ENCODE measurements around the gene MRPL58.

The MRPL58 gene

DNA sequence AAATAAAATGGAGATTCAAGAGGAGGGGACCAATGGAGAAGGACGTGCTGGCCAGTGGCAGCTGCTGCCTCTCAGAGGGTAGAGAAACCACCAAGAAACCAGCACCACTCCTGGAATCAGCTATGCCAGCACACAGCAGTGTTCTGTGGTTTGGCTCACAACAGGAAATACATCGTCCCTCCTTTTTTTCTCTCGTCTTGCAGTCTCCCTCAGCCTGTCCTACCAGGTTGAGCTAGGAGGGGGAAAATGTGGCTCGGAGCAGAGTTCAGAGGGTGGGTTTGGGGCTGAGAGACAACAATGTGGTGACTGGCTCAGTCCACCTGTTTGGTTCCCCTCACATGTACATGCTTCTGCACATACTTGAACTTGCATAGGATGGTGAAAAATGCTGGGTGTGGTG, 55.4 kb downstream of the MRPL58 start:
- TF ChIP-seq, protein P1, sequence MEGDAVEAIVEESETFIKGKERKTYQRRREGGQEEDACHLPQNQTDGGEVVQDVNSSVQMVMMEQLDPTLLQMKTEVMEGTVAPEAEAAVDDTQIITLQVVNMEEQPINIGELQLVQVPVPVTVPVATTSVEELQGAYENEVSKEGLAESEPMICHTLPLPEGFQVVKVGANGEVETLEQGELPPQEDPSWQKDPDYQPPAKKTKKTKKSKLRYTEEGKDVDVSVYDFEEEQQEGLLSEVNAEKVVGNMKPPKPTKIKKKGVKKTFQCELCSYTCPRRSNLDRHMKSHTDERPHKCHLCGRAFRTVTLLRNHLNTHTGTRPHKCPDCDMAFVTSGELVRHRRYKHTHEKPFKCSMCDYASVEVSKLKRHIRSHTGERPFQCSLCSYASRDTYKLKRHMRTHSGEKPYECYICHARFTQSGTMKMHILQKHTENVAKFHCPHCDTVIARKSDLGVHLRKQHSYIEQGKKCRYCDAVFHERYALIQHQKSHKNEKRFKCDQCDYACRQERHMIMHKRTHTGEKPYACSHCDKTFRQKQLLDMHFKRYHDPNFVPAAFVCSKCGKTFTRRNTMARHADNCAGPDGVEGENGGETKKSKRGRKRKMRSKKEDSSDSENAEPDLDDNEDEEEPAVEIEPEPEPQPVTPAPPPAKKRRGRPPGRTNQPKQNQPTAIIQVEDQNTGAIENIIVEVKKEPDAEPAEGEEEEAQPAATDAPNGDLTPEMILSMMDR (conservative IDR thresholded peaks at IDR 0.05) = no peak
- no peak overlapping the region for H3K27ac ChIP-seq

GRCh38 chr17:75068750-75069149, 56.3 kb downstream of the MRPL58 start:
- H3K27ac ChIP-seq = no peak overlapping the region
- TF ChIP-seq, protein P1 (conservative IDR thresholded peaks at IDR 0.05) = no peak

GRCh38 chr17:75069783-75070182, 57.3 kb downstream of the MRPL58 start:
- H3K27ac ChIP-seq = no peak overlapping the region
- TF ChIP-seq, protein P1 (conservative IDR thresholded peaks at IDR 0.05) = peak; percentile 71

All from VCaP (cell line).